Esophagus muscularis mucosa (tissue), 4 donors: ENCODE results near the gene AKR1C4.

ENCODE experiments used
- EP300 ChIP-seq: sonication (generic); formaldehyde crosslinking; IDR thresholded peaks from one replicate; pipeline ENCODE4 v1.6.1; 2017; ENCODE audit warnings: antibody characterized with exemption
- POLR2AphosphoS5 ChIP-seq, 2 donors: sonication (generic); formaldehyde crosslinking; IDR thresholded peaks; one replicate each; pipeline ENCODE4 v1.6.1; 2017; ENCODE audit warnings: antibody characterized with exemption in 2 of 2
- TF ChIP-seq, protein P1 (sequence below), 3 experiments: fragments of 200-600 bp in 2 of 3; fragments of 450-650 bp in 1 of 3; sonication (generic) in 2 of 3; IDR thresholded peaks; one replicate each; pipeline ENCODE4 v1.5.1; 2017 to 2019; ENCODE audit warnings: antibody characterized with exemption in 3 of 3, mild to moderate bottlenecking in 2 of 3, moderate library complexity in 1 of 3

GRCh38 chr10:5157501-5157900 lies 39.1 kb upstream of the AKR1C4 start:
- TF ChIP-seq, protein P1, sequence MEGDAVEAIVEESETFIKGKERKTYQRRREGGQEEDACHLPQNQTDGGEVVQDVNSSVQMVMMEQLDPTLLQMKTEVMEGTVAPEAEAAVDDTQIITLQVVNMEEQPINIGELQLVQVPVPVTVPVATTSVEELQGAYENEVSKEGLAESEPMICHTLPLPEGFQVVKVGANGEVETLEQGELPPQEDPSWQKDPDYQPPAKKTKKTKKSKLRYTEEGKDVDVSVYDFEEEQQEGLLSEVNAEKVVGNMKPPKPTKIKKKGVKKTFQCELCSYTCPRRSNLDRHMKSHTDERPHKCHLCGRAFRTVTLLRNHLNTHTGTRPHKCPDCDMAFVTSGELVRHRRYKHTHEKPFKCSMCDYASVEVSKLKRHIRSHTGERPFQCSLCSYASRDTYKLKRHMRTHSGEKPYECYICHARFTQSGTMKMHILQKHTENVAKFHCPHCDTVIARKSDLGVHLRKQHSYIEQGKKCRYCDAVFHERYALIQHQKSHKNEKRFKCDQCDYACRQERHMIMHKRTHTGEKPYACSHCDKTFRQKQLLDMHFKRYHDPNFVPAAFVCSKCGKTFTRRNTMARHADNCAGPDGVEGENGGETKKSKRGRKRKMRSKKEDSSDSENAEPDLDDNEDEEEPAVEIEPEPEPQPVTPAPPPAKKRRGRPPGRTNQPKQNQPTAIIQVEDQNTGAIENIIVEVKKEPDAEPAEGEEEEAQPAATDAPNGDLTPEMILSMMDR (IDR thresholded peaks at IDR 0.05) = no peak
- TF ChIP-seq POLR2AphosphoS5 (IDR thresholded peaks at IDR 0.05) (no peak), EP300 (no peak)
